Breast epithelium (tissue), 3 donors: ENCODE results near the gene ABCA1.
"Not testable (repeated sequence)": the region's sequence is repeated elsewhere in the genome, so short reads cannot be mapped to it uniquely, and the experiment has no call there.

Source experiments
- POLR2AphosphoS5 ChIP-seq, 3 donors: sonication (generic); formaldehyde crosslinking; IDR thresholded peaks; one replicate each; pipeline ENCODE4 v1.6.1; 2017; ENCODE audit warnings: antibody characterized with exemption in 3 of 3
- TF ChIP-seq, protein P1 (sequence below), 3 donors: fragments of 450-650 bp; IDR thresholded peaks; one replicate each; pipeline ENCODE4 v1.5.1; 2016 to 2017; ENCODE audit warnings: antibody characterized with exemption in 3 of 3, mild to moderate bottlenecking in 3 of 3, moderate library complexity in 3 of 3

DNA sequence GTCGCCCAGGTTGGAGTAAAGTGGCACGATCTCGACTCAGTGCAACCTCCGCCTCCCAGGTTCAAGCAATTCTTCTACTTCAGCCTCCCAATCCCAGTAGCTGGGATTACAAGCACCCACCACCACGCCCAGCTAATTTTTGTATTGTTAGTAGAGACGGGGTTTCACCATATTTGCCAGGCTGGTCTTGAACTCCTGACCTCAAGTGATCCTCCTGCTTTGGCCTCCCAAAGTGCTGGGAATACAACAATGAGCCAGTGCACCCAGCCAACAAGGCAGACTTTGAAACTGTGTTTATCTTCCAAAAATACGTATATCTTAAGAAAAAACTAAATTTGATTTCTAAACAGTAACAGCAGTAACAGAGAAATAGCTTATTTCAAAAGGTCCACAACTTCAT lies 5.2 kb downstream of the ABCA1 start:
- TF ChIP-seq, protein P1, sequence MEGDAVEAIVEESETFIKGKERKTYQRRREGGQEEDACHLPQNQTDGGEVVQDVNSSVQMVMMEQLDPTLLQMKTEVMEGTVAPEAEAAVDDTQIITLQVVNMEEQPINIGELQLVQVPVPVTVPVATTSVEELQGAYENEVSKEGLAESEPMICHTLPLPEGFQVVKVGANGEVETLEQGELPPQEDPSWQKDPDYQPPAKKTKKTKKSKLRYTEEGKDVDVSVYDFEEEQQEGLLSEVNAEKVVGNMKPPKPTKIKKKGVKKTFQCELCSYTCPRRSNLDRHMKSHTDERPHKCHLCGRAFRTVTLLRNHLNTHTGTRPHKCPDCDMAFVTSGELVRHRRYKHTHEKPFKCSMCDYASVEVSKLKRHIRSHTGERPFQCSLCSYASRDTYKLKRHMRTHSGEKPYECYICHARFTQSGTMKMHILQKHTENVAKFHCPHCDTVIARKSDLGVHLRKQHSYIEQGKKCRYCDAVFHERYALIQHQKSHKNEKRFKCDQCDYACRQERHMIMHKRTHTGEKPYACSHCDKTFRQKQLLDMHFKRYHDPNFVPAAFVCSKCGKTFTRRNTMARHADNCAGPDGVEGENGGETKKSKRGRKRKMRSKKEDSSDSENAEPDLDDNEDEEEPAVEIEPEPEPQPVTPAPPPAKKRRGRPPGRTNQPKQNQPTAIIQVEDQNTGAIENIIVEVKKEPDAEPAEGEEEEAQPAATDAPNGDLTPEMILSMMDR (IDR thresholded peaks at IDR 0.05), result not testable (repeated sequence)
- TF ChIP-seq POLR2AphosphoS5 (IDR thresholded peaks at IDR 0.05), result not testable (repeated sequence)
